Spleen (tissue), 7 donors: ENCODE results near the gene USP24.

ENCODE experiments used
- CTCF ChIP-seq, 11 experiments: fragments of 200-600 bp in 7 of 11; fragments of 450-650 bp in 4 of 11; sonication (generic) in 4 of 11; IDR thresholded peaks in 8 of 11; conservative IDR thresholded peaks in 3 of 11; 1 replicate in 7 of 11; 2 replicates in 4 of 11; pipeline versions ENCODE4 v1.4.0 to v1.8.0; 2016 to 2021; ENCODE audit warnings: antibody characterized with exemption in 11 of 11, inconsistent platforms in 4 of 11, mild to moderate bottlenecking in 1 of 11
- POLR2A ChIP-seq, 3 donors: fragments of 450-650 bp; IDR thresholded peaks; one replicate each; pipeline ENCODE4 v1.5.1; 2017; ENCODE audit warnings: antibody characterized with exemption in 3 of 3, mild to moderate bottlenecking in 1 of 3
- POLR2AphosphoS5 ChIP-seq, 3 donors: sonication (generic); formaldehyde crosslinking; IDR thresholded peaks; one replicate each; pipeline ENCODE4 v1.5.1; 2017; ENCODE audit warnings: antibody characterized with exemption in 3 of 3
- donor health status: DM: no; HTN: no; CAD: no; lungs with moderate emphysema.
- donor health status: DM: no; HTN: no; CAD: no.
- donor health status: DM: no; HTN: no; CAD: no.

- TF ChIP-seq CTCF (IDR thresholded peaks at IDR 0.05 in 8 of 11, conservative IDR thresholded peaks at IDR 0.05 in 3 of 11) (no peak), POLR2A (IDR thresholded peaks at IDR 0.05) (no peak), POLR2AphosphoS5 (IDR thresholded peaks at IDR 0.05) (no peak)
These were observed 59.1 kb downstream of the USP24 start for GRCh38 chr1:55156093-55156492.
